HG03095 (cell line): Measurements from ENCODE around the gene GP2.

Experiments
- ATAC-seq: cut with Tn5 transposase; IDR thresholded peaks from one replicate; pipeline ENCODE4 v1.9.1; 2021; ENCODE audit warnings: moderate library complexity; ENCODE audit not compliant: unreplicated experiment

The GP2 gene

GRCh38 chr16:20307791-20308190 is 19.5 kb downstream of the GP2 start:
- no peak for ATAC-seq

- no peak for ATAC-seq
Observed at GRCh38 chr16:20307240-20307671, 20.1 kb downstream of the GP2 start.

- no peak for ATAC-seq
Observed at GRCh38 chr16:20306401-20306800, 20.9 kb downstream of the GP2 start.

GRCh38 chr16:20303012-20303411 is 24.3 kb downstream of the GP2 start:
- ATAC-seq, result no peak

GRCh38 chr16:20302389-20302788 is 24.9 kb downstream of the GP2 start:
- no peak for ATAC-seq

GRCh38 chr16:20301840-20302239 is 25.5 kb downstream of the GP2 start:
- ATAC-seq, result no peak

- no peak for ATAC-seq
Observed at GRCh38 chr16:20300312-20301097, 26.8 kb downstream of the GP2 start.

- ATAC-seq, result no peak
Observed at GRCh38 chr16:20298452-20298851, 28.9 kb downstream of the GP2 start.

GRCh38 chr16:20291208-20292206 is 35.8 kb downstream of the GP2 start:
- ATAC-seq, result no peak

GRCh38 chr16:20289571-20289970 is 37.7 kb downstream of the GP2 start:
- ATAC-seq, result no peak

GRCh38 chr16:20285993-20286499 is 41.3 kb downstream of the GP2 start:
- no peak for ATAC-seq

GRCh38 chr16:20280259-20280658 is 47.1 kb downstream of the GP2 start:
- no peak for ATAC-seq

GRCh38 chr16:20271893-20272292 is 55.4 kb downstream of the GP2 start:
- ATAC-seq, result no peak

GRCh38 chr16:20268409-20268808 is 58.9 kb downstream of the GP2 start:
- ATAC-seq, result no peak

GRCh38 chr16:20265019-20265418 is 62.3 kb downstream of the GP2 start:
- ATAC-seq, result no peak

GRCh38 chr16:20263138-20263855 is 64.0 kb downstream of the GP2 start:
- no peak for ATAC-seq

- ATAC-seq, result no peak
Observed at GRCh38 chr16:20262248-20262647, 65.1 kb downstream of the GP2 start.

- no peak for ATAC-seq
Observed at GRCh38 chr16:20260215-20261009, 66.9 kb downstream of the GP2 start.
